22Rv1 (cell line): ENCODE data around the gene PYDC2.

Experiments used
- ZFX ChIP-seq: fragments of 450-650 bp; IDR thresholded peaks from 2 replicates; pipeline ENCODE4 v1.6.1; 2017; ENCODE audit warnings: antibody characterized with exemption, borderline replicate concordance
- TF ChIP-seq, protein P1 (sequence below): fragments of 450-650 bp; IDR thresholded peaks from 2 replicates; pipeline ENCODE4 v1.5.1; 2017; ENCODE audit warnings: mild to moderate bottlenecking

DNA sequence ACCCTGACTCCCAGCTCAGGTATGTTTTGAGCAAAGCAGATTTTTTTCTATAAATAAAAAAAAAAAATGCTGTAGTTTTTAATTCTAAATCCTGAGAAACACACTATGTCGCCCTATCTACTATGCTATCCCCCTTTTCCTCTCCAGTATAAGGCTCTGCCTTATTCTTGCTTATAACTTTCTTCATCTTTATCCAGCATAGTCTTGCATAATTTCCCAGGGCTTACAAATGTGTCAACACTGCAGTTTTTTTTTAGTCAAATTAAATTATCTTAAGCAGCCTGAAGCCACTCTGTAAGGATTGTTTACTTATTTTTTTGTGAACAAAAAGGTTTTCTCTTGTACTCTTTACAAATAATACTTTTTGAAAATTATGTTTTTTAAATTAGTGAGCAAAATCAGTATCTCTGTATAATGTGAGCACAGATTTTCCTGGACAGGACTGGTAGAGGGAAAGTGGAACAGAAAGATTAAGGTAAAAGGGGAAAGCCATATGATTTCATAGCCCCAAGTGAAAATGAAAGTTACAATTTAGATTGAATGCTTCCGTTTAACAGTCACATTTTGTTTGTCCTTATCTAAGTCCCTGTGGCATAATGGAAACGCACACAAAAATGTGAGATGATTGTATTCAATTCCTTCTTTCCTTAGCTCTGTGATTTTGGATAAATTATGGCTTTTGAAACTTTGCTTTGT is 5.6 kb upstream of the PYDC2 start:
- TF ChIP-seq, protein P1, sequence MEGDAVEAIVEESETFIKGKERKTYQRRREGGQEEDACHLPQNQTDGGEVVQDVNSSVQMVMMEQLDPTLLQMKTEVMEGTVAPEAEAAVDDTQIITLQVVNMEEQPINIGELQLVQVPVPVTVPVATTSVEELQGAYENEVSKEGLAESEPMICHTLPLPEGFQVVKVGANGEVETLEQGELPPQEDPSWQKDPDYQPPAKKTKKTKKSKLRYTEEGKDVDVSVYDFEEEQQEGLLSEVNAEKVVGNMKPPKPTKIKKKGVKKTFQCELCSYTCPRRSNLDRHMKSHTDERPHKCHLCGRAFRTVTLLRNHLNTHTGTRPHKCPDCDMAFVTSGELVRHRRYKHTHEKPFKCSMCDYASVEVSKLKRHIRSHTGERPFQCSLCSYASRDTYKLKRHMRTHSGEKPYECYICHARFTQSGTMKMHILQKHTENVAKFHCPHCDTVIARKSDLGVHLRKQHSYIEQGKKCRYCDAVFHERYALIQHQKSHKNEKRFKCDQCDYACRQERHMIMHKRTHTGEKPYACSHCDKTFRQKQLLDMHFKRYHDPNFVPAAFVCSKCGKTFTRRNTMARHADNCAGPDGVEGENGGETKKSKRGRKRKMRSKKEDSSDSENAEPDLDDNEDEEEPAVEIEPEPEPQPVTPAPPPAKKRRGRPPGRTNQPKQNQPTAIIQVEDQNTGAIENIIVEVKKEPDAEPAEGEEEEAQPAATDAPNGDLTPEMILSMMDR: no peak
- TF ChIP-seq ZFX: no peak
